Stimulated activated CD8-positive, alpha-beta memory T cell treated with anti-CD3 and anti-CD28 coated beads, Interleukin-4, amount 100 ng/mL, for 48 hours (primary cell): ENCODE measurements around the gene CHCHD4.
"Not testable (repeated sequence)": the region's sequence is repeated elsewhere in the genome, so short reads cannot be mapped to it uniquely, and the experiment has no call there.

Experiments used
- DNase-seq: peaks from one replicate; pipeline ENCODE4 v3.0.0-alpha.2; 2020

CHCHD4 gene

DNA sequence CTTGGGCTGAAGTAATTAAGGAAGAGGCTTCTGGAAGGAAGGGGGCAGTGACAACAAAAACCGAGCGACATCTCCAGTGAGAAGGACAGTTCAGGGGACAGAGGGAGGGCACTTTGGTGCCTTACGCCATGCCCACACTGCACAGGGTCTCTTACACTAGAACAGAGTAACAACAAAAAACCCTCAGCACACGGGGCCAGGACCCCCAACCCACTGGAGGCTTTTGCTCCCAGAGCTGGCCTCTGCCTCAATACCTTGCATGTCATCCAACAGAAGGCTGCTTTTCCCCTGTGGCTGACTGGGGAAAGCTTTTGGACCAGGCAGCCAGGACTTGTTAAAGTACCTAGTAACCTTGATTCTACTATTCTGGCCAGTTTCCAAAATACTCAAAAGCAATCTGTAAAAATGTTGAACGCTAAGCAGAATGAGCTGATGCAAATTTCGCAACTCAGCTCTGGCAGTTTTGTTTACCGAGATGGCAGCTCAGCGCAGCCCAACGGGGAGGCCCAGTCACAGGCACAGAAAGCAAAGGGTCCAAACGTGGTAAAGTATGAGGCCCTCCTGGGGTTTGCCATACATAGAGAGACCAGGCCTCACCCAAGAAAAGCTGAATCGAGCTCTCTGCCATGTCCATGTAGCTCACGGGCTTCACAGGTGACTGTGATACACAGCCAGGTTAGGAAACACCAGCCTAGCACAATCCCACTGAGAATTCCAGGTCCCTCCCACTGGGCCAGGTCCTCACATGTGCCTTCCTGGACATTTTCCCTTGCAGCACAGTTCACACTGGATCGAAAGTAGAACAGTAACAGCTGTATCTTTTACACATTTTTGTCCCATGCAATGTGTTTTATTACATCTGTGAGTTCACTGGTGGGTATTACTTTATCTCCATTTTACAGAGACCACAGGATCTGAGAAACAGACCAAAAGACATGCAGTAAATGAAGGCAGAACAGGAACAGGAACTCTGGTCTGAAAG lies 6.0 kb downstream of the CHCHD4 start:
- DNase-seq: no peak

DNA sequence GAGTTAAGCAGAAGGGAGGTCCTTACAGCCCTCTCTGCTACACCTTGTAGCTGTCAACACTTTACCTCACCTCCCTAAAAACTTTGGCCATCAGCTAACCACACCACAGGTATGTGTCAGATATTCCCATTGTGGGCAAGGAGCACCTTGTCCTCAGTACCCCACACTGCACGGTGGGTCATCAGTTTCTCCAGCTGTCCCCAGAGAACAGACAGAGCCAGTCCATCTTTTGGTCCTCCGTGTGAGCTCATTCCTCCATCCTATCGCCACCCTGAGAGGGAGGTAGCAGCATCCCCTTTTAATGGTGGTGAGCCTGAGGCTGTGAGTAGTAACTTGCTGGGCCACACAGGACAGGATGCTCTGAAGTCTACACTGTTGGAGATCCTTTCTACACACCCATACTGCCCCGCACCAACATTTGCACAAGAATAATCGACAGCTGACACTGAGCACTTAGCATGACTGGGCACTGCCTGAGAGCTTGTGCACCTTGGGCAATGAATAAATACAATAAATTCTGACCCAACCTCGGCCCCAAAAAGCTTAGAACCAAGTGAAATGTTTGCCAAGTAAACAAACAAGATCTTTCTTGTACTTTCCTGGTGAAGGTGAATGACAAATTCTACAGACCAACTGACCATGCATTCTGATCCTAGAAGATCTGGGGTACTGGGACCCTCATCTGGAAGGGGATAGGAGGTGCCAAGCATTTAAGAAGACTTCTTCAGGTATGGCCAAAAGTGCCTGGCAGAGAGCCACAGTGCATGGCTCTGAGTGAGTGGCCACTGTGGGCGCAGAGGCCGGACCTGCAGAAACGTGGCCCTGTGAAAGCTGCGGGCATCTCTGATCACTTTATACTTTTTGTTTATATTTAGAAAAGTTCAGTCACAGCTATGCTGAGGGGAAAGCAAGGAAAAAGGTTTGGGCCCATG lies 6.9 kb downstream of the CHCHD4 start:
- no peak for DNase-seq

DNA sequence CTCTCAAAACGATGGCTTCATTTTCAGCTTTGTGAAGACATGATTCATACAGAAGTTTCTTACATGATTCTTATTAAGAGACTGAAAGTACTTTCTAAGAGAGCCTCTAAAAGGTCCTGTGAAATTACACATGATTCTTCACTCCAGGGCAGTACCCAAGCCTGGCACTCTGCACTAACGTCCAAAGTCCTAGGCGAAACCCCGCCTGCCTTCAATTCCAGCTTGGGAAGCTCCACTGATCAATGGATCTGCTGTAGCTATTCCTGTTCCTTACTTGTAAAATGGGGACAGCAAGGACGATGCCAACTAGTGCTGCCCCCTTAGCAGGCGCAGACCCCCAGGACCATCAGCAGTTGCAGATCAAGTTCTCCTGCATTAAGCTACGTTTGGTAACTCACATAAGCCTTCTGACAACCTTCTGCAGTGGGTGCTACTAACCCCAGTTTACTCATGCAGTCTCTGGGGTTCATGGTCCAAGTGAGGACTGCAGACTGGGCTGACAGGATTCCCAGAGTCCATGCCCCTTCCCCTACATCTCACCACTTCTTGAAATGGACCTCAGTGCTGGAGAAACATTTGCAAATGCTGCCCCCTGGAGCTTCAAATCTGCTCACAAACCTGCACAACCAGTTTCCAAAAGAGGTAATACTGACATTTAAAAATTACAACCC lies 10.6 kb downstream of the CHCHD4 start:
- no peak for DNase-seq

DNA sequence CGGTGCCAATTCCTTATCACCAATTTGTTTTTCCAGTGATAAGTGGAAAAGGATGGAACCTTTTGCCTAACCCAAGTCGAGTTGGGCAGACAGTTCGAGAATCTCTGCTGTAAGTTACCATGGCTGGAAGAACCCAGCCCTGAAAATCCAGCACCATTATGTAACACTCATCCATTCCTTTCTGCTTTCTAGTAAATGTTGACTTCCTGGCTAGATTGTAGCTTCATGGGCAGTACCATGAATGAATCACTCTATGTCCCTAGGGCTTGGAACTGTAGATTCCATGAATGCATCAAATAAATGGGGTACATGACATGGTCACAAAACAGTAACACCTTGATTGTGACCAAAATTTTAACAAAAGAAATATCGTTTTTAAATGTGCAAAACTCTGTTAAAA lies 14.0 kb downstream of the CHCHD4 start:
- DNase-seq: no peak

DNA sequence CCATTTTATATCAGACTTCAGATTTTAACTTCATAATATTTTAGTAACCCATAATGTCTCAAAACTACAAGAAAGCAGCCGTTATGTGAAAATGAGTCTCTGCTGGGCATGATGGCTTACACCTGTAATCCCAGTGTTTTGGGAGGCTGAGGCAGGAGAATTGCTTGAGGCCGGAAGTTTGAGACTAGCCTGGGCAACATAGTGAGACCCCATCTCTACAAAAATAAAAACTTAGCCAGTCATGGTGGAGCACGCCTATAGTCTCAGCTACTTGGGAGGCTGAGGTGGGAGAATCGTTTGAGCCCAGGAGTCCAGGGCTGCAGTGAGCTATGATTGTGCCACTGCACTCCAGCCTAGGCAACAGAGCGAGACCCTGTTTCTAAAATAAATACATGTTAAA lies 14.8 kb downstream of the CHCHD4 start:
- DNase-seq: not testable (repeated sequence)

DNA sequence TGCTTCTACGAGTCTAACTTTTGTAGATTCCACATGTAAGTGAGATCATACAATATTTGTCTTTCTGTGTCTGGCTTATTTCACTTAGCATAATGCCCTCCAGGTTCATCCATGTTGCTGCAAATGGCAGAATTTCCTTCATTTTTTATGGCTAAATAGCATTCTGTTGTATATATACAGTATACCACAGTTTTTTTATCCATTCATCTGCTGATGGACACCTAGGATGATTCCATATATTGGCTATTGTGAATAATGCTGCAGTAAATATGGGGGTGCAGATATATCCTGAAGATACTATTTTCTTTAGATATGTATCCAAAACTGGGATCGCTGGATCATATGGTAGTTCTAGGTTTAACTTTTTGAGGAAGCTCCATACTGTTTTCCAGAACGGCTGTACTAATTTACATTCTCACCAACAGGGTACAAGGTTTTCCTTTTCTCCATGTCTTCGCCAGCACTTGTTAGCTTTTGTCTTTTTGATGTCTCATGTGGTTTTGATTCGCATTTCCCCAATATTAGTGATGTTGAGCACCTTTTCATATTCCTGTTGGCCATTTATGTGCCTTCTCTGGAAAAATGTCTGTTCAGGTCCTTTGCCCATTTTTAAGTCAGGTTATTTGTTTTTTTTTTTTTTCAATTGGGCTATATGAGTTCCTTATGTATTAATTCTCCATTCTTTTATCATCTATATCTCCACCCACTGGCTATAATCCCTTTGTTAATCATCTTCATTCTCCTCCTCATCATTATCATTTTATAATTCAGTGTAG lies 26.9 kb downstream of the CHCHD4 start:
- no peak for DNase-seq

DNA sequence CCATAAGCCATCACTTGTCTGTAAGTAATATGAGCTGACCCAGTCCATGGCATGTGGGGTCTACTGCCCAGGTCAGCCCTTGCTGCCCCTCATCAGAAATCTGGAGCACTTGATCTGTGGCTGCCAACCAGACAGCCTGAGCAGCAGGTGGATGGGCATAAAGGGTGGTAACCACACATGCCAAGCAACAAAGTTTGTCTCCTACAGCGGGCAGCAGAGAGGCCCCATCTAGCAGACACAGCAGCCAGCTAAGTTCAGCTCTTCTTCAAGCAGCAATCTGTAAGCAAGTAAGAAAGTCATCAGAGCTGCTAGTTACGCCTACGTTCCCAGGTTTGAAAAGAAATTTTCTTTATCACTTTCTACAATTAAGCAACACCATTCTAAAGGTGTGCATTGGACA lies 27.9 kb downstream of the CHCHD4 start:
- DNase-seq: no peak

DNA sequence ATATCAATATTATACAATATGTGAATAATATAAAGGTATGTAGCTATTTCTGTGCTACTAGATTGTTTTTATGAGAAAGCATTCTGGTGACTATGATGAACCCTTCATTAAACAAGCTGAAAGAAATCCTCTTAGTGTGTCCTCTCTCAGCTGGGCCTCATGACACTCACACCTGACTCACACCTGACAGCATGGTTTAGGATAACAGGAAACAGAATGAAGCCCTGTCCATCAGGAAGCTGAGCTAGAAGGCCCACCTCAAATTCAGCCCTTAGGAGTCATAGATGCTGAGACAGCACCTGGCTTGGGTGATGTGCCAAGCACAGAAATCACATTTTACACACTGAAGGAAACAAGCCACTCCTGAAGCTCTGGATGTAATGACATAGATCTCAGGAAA lies 30.8 kb downstream of the CHCHD4 start:
- no peak for DNase-seq

DNA sequence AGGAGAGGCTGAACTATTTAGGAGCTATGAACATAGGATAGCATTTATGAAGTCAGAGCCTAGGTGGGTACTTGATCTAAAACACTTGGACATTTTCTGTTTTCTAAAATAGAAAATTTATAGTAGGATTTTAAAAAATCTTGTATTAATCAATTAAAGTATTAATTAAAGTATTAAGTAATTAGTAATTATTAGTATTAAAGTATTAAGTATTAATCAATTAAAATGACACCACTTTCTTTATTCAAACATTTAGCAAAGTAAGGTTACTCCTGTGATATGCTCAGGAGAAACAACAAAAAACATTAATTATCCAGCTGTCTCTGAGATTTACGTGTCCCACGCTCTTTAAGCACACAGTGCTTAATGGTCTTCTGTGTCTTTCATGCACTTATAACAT lies 32.2 kb downstream of the CHCHD4 start:
- no peak for DNase-seq

DNA sequence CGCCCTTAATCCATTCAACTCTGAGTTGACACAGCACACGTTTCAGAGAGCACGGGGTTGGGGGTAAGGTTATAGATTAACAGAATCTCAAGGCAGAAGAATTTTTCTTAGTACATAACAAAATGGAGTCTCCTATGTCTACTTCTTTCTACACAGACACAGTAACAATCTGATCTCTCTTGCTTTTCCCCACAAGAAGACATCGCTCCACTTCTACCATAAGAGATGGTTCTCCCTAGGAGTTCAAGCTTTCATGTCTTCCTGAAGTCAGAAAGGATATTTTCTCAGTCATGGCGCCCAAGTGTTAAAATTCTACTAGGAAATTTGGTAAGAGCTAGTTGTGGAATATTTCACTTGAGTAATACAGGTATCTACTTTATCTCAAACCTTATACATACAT lies 32.7 kb downstream of the CHCHD4 start:
- DNase-seq: not testable (repeated sequence)

DNA sequence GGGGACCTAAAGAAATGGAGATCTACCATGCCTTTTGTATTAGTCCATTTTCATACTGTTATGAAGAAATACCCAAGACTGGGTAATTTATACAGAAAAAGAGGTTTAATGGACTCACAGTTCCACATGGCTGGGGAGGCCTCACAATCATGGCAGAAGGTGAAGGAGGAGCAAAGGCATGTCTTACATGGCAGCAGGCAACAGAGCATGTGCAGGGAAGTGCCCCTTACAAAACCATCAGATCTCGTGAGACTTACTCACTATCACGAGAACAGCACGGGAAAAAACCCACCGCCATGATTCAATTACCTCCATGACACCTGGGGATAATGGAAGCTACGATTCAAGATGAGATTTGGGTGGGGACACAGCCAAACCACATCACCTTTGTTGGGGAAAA lies 37.2 kb downstream of the CHCHD4 start:
- not testable (repeated sequence) for DNase-seq

DNA sequence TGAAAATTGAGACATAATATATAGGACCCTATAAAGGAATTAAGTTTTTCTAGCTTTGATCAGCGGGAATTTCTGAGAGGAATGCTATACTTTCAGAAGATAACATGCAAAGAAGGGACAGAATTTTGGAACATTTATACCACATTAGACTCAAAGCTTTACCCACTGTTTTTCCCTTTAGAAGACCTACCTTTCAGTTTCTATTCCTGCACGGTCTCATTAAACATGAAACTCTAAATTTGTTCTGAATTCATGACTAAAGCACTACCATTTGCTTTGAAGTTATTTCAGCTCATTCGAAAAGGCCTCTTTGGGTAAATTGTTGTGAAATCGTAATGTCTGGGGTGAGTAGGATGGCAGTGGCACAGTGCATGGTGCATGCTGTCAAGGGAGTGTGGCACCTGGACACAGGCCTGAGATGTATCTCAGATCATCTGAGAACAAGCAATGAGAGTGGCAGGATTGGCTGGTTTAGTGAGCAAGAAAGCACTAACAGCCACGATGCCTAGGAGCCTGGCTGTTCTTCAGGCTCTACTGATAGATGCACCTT lies 42.5 kb downstream of the CHCHD4 start:
- no peak for DNase-seq

DNA sequence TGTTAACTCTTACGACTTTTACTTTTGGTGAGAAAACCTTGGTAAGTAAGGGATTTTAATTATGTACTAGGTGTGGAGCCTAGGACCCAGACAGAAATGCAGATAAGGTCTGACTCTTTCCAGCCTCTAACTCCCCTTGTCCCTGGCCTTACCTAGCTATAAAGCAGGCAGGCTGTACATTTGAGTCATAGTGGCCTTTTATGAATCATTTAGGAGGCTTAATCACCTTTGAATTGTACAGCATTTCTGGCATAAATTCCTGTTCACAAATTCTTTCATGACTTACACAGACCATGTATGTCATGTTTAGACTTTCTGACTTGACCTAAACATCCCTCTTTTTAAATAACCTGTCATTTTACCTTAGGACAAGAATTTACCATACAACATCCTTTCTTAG lies 47.4 kb downstream of the CHCHD4 start:
- DNase-seq: no peak

DNA sequence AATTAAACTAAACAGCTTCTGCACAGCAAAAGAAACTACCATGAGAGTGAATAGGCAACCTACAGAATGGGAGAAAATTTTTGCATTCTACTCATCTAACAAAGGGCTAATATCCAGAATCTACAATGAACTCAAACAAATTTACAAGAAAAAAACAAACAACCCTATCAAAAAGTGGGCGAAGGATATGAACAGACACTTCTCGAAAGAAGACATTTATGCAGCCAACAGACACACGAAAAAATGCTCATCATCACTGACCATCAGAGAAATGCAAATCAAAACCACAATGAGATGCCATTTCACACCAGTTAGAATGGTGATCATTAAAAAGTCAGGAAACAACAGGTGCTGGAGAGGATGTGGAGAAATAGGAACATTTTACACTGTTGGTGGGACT lies 49.4 kb downstream of the CHCHD4 start:
- DNase-seq: not testable (repeated sequence)

DNA sequence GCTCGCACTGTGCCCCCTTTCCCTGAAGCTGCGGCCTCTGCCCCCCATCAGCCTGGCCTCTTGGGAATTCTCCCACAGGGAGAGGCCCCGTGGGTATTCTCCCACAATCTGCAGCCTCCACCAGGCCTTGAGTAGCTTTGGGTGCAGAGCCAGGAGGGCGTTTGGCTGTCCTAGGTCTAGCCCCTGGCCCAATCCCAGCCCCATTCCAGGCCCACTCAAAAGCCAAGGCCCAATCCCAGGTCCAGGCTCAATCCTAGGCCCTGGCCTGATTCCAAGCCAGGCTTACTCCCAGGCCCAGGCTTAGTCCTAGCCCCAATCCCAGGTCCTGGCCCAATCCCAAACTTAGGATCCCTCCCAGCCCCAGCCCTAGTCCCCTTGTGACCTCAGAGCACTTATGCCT lies 59.8 kb downstream of the CHCHD4 start:
- DNase-seq: no peak

DNA sequence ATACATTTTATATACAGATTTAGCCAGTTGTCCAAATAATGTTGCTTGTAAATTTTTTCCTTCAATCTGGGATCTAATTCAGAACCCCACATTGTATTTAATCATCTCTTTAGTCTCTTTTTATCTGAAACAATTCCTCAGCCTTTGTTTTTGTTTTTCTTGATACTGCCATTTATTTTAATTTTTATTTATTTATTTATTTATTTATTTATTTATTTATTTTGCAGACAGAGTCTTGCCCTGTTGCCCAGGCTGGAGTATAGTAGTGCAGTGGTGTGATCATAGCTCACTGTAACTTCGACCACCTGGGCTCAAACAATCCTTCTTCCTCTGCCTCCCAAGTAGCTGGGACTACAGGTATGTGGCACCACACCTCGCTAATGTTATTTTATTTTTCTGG lies 61.5 kb downstream of the CHCHD4 start:
- no peak for DNase-seq
